Measurements from ENCODE around the gene LPIN2.

Gene LPIN2

DNA sequence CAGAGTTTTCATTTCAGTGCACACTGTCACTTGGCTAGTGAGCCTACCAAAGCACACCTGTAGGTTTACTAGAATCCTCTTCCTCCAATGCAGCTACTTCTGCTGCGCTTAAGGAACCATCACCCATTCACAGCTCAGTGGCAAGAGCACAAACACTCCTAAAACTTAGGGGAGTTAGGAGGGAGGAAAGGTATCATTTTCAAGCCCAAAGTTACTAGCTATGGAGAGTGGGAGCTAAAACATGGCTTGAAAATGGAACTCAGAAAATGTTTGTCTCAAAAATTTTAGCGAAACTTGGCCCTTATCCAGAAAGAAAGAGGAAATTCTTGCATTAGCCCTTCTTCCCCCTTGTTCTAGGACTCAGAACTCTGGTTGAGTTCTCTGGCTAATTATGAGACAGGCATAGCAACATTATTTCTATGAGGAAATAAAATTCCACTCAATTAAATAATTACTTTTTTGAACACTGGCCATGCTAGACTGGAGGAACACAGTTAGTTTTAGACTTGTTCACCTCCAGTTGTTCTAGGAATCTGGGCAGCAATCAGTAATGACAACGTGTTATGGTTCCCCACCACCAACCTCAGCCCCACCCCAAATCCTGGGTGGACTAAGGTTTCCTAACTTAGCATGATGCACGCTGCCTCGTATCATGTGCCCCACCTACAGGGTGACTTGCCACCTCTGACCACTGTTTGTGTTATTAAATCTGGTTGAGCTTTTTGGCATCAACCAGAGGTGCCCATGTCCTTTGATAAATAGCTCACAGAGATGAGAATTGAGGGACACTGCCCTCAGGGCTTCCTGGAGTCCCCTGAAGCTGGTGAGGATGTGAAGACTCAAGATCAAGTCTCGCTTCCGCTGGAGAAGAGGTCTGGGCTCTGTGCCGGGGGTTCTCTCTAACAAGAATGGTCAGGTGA lies 32.8 kb downstream of the LPIN2 start:
- TF ChIP-seq, protein P1, sequence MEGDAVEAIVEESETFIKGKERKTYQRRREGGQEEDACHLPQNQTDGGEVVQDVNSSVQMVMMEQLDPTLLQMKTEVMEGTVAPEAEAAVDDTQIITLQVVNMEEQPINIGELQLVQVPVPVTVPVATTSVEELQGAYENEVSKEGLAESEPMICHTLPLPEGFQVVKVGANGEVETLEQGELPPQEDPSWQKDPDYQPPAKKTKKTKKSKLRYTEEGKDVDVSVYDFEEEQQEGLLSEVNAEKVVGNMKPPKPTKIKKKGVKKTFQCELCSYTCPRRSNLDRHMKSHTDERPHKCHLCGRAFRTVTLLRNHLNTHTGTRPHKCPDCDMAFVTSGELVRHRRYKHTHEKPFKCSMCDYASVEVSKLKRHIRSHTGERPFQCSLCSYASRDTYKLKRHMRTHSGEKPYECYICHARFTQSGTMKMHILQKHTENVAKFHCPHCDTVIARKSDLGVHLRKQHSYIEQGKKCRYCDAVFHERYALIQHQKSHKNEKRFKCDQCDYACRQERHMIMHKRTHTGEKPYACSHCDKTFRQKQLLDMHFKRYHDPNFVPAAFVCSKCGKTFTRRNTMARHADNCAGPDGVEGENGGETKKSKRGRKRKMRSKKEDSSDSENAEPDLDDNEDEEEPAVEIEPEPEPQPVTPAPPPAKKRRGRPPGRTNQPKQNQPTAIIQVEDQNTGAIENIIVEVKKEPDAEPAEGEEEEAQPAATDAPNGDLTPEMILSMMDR (IDR thresholded peaks at IDR 0.05): no peak

DNA sequence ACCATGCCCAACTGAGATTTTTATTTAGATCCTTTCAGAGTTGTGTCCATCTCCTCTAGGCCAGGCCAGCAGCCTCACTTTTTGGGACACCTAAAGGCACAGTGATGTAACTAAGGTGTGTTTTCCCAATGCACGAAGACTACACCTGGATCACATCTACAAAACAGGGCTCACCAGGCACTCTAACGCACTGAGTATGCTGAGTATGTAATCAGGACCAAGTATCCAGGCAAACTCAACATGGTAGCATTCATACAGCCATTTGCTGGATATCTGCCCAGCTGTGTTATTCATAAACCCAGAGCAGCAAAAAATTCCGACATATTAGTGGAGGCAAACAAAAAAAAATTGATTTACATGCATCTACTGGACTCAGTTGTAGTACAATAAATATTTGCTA lies 33.8 kb downstream of the LPIN2 start:
- TF ChIP-seq, protein P1 (IDR thresholded peaks at IDR 0.05): no peak

DNA sequence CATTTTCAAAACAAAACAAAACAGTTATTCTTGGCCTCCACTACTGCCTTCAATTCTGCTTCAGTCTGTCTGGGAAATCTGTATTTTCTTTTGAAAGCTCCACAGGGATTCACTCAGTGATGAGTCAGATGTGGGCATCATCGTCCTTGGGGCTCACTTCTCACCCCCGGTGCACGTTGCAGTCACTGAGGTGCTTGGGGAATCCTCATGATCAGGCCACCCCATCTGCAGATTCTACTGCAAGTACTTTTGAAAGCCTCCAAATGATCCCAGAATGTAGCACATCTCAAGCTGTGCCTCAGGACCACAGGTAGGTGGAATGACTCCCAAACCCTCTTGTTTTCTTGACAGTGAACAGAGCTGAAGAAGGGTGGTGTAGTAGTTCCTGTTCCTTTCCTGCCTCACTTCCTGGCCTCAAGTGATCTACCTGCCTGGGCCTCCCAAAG lies 34.3 kb downstream of the LPIN2 start:
- TF ChIP-seq, protein P1 (IDR thresholded peaks at IDR 0.05): no peak

DNA sequence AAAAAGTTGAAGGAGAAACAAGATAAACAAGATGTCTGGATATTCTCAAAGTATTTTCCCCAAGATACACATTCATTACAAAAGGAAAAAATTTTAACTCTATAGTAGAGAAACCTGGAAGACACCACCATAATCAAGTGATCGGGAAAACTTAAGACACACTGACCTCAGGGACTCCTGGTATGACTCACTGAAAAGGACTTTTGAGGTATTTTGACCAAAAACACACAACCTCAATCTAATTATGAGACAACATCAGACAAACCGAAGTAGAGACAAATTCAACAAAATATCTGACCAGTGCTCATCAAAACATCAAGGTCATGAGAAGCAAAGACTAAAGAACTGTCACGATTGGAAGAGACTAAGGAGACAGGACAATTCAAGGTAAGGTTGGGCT lies 34.7 kb downstream of the LPIN2 start:
- TF ChIP-seq, protein P1 (IDR thresholded peaks at IDR 0.05): no peak

DNA sequence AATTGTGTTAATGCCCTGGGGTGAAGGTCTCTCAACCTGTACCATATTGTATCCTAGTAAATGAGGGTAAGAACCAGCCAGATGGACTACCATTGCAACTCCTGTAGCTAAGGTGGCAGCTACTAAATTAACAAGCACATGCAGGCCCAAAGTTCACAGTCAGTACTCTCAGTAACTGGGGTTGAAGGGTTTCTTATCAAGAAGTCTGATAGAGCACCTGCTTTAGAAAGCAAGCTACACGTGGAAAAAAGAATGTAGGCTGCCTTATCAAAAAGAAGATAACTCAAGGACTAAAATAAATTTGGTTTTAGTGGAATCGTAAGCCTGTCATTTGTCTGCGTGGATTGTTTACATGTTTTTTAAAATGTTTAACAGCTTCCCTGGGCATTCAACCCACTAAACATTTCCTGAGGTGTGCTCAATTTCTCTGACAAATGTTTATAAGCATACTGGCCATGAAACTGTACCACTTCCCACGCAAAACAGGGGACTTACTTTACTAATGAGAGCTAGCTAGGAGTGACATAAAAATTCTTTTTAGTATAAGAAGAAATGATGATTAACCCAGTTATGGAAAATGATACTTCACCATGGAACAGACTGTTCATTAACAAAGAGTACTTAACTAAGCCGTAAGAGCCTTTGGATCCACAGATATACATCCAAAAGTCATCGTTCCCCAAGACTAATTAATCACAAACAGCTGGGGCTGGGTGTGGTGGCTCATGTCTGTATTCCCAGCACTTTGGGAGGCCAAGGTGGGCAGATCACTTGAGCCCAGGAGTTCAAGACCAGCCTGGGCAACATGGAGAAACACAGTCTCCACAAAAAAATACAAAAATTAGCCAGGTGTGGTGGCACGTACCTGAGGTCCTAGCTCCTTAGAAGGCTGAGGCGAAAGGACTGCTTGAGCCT lies 36.5 kb downstream of the LPIN2 start:
- TF ChIP-seq, protein P1 (IDR thresholded peaks at IDR 0.05): no peak

DNA sequence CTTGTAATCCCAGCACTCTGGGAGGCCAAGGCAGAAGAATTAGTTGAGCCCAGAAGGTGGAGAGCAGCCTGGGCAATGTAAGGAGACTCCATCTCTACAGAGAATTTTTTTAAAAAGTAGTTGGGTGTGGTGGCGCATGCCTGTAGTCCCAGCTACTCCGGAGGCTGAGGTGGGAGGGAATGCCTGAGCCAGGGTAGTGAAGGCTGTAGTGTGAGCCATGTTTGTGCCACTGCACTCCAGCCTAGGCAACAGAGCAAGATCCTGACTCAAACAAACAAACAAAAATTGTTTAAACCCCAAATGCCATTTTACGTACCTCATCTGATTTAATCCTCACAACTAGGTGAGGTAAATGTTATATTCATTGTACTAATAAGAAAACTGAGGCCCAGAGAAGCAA lies 38.2 kb downstream of the LPIN2 start:
- TF ChIP-seq, protein P1 (IDR thresholded peaks at IDR 0.05): no peak

DNA sequence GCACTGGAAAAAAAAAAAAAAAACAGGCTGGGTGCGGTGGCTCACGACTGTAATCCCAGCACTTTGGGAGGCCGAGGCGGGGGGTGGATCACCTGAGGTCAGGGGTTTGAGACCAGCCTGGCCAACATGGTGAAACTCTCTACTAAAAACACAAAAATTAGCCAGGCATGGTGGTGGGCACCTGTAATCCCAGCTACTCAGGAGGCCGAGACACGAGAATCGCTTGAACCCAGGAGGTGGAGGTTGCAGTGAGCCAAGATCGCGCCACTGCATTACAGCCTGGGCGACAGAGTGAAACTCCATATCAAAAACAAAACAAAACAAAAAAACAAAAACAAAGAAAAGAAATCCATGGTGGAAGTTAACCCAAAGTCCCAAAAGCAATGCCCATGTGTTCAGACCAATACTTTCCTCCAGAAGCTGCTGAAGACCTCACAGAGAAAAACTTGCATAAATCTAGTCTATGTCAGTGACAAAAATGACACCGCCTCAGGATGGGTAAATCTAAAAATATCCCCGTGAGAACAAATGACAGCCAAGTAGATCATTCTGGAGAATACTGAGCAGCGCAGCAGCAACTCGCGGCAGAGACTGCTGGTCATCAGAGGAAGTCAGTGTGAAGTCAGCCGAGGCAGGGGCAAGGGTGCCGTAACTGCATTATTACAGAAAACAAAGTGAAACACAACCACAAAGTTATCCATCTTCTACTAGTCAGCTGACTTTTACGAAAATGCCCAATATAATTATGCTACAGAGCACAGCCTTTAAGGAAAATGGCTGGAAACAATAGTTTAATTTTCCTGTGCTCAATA lies 41.0 kb downstream of the LPIN2 start:
- TF ChIP-seq, protein P1 (IDR thresholded peaks at IDR 0.05): no peak

Data from LNCAP (cell line).